ENCODE data around the gene ADCY3.

DNA sequence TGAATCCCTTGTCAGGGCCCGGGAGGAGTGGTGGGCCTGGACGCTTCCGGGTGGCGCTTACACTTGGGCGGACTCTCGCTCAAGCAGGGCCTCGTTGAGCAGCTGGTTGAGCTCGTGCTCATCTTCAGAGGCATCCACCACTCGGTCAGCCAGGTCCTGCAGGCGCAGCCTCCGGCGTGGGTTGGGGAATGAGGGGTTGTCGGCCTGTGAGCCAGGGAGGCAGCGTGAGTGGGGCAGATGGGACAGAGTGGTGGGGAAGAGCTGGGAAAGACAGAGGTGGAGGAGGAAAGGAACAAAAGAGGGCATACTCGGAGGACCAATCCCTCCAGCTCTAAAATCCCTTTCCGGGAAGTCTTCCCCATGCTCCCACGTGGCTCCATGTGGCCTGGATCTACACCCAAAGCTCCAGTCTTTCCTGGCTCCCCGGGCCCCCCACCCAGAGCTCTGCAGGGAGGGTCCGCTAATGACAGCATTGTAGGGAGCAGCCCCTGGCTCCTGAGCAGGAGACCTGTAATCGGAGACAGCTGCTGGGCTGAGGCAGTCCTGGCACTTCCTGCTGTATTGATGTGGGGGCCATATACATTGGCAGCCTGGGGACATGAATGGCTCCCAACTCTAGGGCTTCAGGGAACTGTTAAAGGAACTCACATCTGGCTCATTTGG lies 85.2 kb downstream of the ADCY3 start:
- TF ChIP-seq, protein P1, sequence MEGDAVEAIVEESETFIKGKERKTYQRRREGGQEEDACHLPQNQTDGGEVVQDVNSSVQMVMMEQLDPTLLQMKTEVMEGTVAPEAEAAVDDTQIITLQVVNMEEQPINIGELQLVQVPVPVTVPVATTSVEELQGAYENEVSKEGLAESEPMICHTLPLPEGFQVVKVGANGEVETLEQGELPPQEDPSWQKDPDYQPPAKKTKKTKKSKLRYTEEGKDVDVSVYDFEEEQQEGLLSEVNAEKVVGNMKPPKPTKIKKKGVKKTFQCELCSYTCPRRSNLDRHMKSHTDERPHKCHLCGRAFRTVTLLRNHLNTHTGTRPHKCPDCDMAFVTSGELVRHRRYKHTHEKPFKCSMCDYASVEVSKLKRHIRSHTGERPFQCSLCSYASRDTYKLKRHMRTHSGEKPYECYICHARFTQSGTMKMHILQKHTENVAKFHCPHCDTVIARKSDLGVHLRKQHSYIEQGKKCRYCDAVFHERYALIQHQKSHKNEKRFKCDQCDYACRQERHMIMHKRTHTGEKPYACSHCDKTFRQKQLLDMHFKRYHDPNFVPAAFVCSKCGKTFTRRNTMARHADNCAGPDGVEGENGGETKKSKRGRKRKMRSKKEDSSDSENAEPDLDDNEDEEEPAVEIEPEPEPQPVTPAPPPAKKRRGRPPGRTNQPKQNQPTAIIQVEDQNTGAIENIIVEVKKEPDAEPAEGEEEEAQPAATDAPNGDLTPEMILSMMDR (optimal IDR thresholded peaks at IDR 0.05 in 1 of 3, IDR thresholded peaks at IDR 0.05 in 1 of 3, conservative IDR thresholded peaks at IDR 0.05 in 1 of 3; ENCODE audit: extremely low read depth in 1 of 3, insufficient read depth in 2 of 3, low read length in 3 of 3): no peak
- TF ChIP-seq EZH2 (IDR thresholded peaks at IDR 0.05; ENCODE audit: low read length): no peak

Measured in keratinocyte (primary cell).